Activated CD4-positive, alpha-beta T cell treated with anti-CD3 and anti-CD28 coated beads, Interleukin-2, amount 50 U/mL, for 48 hours (primary cell): ENCODE results near the gene LPP.

ENCODE experiments used
- DNase-seq, 2 experiments: peaks; one replicate each; pipeline ENCODE4 v3.0.0-alpha.2; 2020

Gene LPP

GRCh38 chr3:188529228-188529627 is 375.3 kb downstream of the LPP start:
- DNase-seq: no peak

DNA sequence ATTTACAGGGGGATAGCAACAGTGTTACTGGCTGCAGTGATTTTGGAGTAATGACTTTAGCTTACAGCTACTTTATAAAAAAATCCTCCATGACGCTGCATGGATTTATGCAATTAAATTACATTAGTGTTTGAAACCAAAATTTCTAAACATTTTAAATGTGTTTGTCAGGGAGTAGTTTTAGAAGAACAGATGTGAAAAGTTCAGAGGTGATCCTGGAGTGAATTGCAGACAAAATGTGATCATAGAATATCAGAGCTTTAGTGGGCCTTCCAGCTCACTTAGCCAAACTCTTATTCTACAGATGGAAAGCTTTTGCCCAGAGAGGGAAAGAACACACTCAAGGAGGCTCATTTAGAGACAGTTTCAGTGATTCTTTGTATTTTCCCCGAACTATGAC is 376.3 kb downstream of the LPP start:
- no peak for DNase-seq

- DNase-seq: no peak
Measured at GRCh38 chr3:188531210-188531609, 377.3 kb downstream of the LPP start.

DNA sequence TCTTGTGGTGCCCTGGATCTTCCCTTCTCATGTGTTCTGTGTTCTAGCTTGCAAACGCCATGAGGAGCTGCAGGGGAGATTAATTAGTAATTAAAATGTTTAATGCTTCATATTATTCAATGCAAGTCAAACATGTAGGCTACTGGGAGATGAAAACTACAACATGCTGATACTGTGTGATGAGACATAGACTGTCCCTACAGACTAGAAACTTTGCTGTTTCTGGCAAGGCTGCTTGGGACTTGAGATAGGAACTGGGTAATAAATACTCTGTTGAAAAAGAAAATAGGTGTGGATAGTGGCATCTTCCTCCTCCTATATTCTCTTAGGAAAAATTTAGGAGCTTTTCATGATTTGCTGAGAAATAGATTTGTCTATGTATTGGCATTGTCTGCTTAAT is 379.2 kb downstream of the LPP start:
- DNase-seq: no peak

- no peak for DNase-seq
Measured at GRCh38 chr3:188533612-188534357, 379.8 kb downstream of the LPP start.

- DNase-seq: no peak
Measured at GRCh38 chr3:188534633-188535032, 380.7 kb downstream of the LPP start.

DNA sequence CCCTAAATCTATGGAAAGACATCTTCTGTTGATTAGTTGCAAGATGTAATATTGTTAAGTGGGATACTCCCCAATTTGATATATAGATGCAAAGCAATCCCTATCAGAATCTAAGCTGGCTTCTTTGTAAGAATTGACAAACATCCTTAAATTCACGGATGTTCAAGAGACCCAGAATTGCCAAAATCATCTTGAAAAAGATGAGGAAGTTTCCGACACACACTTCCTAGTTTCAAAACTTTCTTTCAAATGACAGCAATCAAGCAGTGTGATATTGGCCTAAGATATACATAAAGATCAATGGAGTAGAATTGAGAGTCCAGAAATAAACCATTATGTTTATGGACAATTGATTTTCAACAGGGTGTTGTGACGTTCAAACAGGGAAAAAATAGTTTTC is 383.6 kb downstream of the LPP start:
- no peak for DNase-seq

- no peak for DNase-seq
Measured at GRCh38 chr3:188539037-188539436, 385.1 kb downstream of the LPP start.

GRCh38 chr3:188539631-188540194 is 385.8 kb downstream of the LPP start:
- DNase-seq: no peak

- no peak for DNase-seq
Measured at GRCh38 chr3:188542196-188542595, 388.2 kb downstream of the LPP start.

- no peak for DNase-seq
Measured at GRCh38 chr3:188544012-188544411, 390.1 kb downstream of the LPP start.

- no peak for DNase-seq
Measured at GRCh38 chr3:188546835-188547670, 393.1 kb downstream of the LPP start.

DNA sequence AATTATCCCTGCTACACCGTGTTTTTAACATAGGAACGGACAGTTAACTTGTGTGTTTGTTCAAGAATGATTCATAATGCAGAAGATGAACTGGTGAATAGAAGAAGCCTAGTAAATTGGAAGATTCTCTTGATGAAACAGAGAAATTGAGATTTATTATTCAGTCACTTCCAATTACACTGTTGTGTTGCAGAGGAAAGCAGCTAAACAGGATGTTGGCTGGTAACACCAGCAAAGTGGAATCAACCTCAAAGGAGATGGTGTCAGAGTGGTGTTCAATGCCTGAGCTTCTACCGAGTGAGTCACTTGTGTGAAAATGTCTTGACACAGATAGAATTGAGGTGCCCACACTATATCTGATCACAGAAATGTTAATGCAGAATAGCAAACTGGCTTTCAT is 399.6 kb downstream of the LPP start:
- DNase-seq: no peak

DNA sequence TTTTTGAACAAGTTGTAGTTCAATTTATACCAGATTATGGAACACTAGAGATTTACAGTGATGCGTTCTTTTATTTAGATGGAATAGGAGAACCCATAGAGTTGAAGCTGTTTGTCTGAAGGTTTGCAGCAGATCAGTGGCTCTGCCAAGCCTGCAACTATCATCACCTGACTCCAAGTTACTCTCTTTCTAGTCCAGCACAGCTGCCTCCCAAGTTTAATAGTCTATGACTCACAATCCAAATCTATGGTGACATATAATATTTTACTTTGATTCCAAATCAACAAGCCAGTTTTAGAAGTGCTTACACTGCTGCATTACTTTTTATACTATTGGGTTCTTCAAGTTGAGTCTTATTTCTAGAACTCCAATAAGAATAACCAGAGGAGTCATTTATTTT is 400.4 kb downstream of the LPP start:
- DNase-seq: no peak

- no peak for DNase-seq
Measured at GRCh38 chr3:188557235-188557634, 403.3 kb downstream of the LPP start.

DNA sequence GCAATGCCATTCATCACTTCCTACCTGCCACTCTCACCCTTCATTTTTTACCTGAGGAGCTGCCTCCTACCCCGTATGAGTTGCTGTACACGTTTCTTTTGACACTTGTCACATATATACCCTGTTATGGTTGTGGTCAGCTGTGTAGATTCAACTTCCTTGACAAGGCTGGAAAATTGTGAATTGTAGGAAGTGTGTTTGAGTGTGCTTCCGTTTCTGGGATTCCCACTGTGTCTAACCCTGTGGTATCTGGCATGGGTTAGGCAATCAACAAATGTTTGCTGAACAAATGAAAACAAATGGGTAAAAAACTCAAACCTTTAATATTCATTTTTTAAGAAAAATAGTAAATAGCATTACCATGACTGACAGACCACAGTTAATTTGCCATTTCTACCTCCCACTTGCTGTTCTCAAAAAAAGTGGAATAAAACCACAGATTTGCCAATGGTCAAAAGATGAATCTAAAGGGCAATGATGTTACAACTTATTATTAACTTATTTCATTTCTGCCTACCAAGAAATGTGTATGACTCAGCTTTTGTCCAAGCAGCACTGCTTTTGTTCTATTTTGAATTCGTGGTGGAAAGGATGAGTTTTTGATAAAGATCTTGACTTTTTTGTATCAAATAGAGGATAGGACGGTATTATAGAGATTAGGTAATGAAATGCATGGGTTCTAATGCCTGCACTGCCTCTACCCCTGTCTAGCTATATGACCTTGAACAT is 404.6 kb downstream of the LPP start:
- no peak for DNase-seq

GRCh38 chr3:188559072-188559429 is 405.1 kb downstream of the LPP start:
- no peak for DNase-seq

GRCh38 chr3:188559856-188560255 is 405.9 kb downstream of the LPP start:
- no peak for DNase-seq

DNA sequence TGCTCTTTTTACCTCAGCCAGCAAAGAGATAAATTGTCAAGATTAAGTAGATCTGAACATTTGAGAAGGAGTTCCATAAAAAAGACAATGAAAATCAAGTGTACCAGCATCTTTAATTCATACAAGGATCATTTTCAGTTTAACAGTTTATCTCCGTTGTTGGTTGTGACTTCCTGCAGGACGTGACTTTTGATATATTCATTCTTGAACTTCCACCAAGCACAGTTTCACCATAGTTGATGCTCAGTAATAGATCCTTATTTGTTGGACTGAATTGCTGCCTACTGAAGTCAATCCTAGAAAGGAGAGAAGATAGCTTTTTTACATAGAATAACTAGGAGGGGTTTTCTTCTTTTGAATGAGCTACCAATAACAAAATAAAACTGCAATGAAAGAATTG is 408.2 kb downstream of the LPP start:
- DNase-seq: no peak

DNA sequence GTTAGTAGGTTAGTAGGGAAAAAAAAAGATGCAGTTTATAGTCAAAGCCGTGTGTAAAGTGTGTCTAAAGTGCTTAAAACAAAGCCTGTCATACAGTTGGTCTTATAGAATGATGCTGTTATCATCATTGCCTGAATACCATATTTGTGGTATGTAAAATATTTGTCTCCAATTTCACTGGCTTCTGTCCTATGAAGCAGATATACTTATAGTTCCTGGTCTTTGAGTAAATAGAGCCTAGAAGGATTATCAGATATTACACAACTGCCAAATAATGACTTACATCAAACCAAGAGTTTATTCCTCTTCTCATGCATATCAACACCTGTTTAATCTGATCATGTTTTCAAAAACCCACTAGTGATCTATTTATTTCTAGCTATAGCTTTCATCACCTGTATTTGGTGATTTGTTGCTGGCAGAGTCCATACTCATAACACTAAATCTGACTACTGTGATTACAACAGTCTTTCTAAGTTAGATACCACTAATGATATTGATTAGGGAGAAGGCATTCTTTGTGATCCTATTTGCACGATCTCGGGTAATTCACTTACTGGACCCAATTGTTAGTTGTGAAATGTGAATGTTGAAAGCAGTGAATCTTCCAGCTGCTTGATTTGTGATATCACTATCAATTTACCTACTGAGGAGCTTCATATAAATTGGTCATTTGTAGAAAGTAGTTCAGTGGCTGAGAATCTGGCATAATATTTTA is 413.7 kb downstream of the LPP start:
- DNase-seq: no peak

GRCh38 chr3:188568736-188569135 is 414.8 kb downstream of the LPP start:
- no peak for DNase-seq

DNA sequence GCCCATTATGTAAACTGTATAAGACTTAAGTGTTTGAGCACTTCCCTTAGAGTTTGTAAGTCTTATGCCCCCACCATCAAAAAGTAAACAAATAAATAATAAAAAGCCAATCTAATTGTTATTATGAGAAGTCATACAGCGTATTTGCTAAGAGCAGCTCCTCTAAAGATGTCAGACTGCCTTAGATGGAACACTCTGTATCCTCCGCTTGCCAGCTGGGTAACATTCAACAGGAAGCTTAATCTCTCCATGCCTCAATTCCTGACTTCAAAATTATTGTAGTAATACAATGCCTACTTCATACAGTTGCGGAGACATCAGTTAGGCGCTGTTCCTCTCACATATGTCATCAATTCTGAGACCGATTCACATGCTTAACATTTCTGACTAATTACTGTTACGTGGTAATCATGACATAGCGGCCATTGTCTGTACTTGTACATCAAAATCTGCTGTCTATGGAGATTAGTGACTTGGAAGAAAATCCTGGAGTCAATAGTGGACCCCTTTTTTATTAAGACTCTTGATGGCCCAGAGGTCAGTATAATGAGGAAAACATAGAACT is 417.7 kb downstream of the LPP start:
- no peak for DNase-seq
